HL-60/S4 treated with retinoic acid at 250 ng/mL for 4 days and 3 days (cell line): ENCODE results near the gene DCLK2.

Experiments
- in situ Hi-C: fragments of 300-500 bp; cut with MboI; formaldehyde crosslinking; loops from 2 replicates; pipeline ENCODE4 v1.7.0; 2022; ENCODE audit warnings: low sequenced_read_pairs

Gene DCLK2

GRCh38 chr4:150078041-150078578 is at the start of gene DCLK2:
Gene DCLK2 (plus strand): TSS chr4:150078445. CDS start chr4:150079028, 583 bp downstream.
- in situ Hi-C loops = no loop called here

GRCh38 chr4:150032541-150032940 is 45.7 kb upstream of the DCLK2 start:
- in situ Hi-C loops = no loop called here

- in situ Hi-C loops = no loop called here
Measured at GRCh38 chr4:150033081-150033480, 45.2 kb upstream of the DCLK2 start.

GRCh38 chr4:150033901-150034300 is 44.3 kb upstream of the DCLK2 start:
- in situ Hi-C loops = no loop called here

DNA sequence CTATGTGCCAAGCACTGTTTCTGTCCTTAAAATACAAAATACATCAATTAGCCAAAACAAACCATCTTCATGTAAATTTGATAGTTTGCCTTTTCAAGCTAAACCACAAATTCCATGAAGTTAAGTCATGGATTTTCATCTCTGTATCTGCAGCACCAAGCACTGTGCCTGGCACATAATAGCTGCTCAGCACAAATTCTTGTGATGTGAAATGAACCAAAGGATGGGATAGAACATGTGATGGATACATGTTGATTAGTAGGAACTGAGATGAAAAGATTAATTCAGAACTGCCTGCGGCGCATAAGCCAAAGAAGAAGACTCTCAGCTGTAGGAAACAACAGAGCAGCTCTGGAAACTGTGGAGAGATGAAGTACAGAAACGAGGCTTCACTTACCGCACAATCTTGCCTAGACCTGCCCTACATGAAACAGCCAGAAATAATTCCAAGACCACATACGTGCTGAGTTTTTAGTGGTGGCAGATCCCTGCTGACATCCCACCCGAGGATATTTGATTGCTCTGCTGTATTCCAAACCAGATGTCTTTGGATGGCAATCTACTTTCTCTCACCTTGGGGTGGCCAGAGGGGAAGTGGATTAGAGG is 40.9 kb upstream of the DCLK2 start:
- in situ Hi-C loops = no loop called here

DNA sequence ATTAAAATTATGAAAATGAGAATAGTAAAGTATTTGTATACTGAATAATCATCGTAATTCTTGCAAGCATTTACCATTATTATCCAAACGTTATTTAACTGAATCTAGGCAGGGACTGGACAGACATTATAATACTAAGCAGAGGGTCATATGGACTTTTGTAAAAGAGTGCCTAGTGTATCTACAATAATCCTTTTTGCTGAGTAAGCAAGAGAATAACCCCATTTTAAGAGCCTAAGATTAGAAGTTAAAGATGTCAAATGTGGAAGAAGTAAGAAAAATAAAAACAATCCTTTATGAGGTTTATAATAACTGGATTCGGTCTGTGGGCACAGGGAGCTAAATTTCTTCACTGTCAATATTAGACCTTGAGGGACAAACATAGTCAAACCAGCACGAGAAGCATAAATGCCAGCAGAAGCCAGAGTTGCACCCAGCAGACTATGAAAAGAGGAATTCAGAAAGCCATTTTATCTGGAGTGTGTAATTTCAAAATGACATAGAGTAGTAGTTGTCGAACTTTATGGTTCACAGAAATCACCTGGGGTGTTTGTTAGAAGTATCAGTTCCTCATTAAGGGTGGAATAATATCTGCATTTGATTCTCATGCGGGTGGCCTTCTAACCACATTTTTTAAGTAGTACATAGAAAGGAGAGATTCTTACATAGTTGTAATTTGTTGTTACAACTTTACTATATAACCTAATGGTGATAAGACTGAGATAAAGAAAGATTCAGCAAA is 39.7 kb upstream of the DCLK2 start:
- in situ Hi-C loops = no loop called here

DNA sequence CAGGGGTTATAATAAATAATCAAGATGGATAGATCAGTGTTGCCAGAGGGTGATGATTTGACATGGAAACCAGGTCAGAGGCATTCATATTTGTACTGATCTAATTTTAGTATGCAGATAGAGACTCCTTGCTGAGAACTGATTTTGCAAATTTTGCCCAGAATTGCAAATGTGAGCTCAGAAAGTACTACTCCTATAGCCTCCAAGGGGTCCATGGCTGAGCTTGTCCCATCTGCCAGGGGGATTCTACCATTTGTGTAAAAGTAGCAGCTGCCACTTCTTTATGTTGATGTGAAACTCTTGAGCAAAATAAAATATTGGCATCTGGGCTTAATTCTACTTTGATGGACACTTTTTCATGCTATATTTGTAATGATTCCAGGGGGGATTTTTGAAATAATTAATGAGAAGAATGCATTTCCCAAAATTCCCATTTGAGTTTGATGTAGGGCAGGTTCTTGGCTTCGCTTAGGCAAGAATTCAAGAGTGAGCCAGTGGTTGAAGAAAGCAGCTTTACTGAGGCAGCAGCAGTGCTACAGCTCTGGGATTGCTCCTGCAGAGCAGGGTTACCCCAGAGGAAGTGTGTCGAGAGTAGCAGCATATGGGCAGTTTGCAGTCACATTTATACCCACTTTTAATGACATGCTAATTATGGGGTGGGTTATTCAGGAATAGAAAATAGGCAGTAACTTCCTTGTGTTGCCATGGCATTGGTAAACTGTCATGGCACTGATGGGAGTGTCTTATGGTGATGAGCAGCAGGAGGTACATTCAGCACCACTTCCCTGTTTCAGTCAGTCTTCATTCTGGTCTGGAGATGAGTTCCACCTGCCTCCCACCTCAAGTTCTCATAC is 38.7 kb upstream of the DCLK2 start:
- in situ Hi-C loops = no loop called here

DNA sequence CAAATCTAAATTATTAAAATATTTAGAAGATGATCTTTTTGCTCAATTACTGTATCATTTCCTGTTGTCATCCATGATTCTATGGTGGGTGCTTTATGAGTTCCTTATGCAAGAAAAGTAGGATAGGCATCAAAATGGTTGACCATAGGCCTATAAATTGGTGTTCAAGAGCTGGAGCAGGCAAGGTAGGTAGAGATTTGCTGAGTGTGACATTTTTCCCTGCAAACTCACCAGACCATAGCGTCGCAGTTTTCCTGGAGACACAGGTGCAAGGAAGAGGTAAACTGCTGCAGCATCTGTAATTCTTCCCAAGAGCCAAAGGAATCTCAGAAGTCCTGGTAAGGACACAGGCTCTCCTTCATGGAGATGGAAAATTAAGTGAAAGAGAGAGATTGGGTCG is 33.7 kb upstream of the DCLK2 start:
- in situ Hi-C loops = no loop called here

DNA sequence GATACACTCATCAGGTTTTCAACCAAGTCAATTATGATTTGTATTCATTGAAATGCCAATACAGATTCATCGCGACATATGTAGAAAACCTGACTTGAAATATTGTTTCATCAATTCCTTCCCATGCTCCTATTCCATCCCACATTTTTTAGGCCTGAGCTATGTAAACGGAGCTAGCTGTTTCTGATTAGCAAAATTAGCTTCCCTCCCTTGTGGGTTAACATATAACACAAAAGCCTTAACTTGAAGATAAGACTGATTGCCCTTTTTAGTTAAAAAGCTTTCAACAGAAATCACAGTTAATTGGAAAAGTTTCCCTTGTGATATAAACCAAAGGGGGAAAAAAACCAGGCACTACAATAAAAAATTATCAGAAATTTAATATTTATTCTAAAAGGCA is 32.8 kb upstream of the DCLK2 start:
- in situ Hi-C loops = no loop called here

- in situ Hi-C loops = no loop called here
Measured at GRCh38 chr4:150046728-150047217, 31.5 kb upstream of the DCLK2 start.

GRCh38 chr4:150047546-150047945 is 30.7 kb upstream of the DCLK2 start:
- in situ Hi-C loops = no loop called here

GRCh38 chr4:150049682-150050081 is 28.6 kb upstream of the DCLK2 start:
- in situ Hi-C loops = no loop called here

DNA sequence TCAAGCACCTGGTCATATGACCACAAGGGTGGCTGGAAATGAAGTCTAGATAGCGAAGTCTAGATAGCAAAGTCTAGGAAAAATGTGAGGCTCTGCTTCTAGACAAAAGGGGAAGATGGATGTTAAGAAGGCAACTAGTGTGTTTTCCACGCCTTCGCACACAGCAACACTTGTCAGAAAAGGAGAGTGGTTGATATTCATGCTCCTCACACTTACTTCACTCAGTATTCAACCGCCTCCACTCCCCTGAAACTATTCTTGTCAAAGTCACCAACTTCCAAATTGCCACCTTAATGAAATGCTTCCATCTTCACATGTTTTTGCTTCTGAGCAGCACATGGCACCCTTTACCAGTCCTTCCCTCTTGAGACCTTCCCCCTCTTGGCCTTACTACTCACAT is 27.7 kb upstream of the DCLK2 start:
- in situ Hi-C loops = no loop called here

DNA sequence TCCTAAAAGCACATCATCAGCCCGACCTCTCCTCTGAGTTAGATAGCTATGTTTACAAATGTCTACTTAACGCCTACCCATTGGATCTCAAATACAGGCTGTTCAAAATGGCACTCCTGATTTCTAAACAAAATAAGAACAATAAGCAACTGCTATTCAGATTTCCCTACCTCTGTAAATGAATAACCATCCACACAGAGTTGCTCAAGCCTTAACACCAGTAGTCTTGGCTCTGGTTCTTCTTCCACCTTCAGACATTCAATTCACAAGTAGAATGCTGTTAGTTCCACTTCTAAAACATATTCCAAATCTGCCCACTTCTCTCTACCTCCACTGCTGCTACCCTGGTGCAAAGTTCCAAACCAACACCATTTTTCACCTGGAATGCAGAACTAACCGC is 27.1 kb upstream of the DCLK2 start:
- in situ Hi-C loops = no loop called here

- in situ Hi-C loops = no loop called here
Measured at GRCh38 chr4:150055467-150055866, 22.8 kb upstream of the DCLK2 start.

DNA sequence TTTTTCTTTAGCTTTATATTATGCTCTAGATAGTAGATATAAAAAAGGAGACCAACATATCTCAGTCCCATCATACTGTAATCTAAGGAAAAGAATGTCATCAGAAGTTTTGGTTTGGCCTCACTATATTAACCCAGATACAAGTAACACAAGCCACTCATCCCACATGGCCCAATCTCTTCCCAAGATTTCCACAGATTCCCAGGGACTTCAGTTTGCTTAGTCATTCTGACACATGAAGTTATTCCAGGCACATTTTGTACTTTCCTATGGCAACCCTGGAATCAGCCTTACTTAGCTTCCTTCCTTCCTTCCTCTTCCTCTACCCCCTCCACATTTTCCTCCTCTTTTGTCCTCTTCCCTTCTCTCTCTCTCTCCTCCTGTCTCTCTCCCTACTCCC is 21.7 kb upstream of the DCLK2 start:
- in situ Hi-C loops = no loop called here

DNA sequence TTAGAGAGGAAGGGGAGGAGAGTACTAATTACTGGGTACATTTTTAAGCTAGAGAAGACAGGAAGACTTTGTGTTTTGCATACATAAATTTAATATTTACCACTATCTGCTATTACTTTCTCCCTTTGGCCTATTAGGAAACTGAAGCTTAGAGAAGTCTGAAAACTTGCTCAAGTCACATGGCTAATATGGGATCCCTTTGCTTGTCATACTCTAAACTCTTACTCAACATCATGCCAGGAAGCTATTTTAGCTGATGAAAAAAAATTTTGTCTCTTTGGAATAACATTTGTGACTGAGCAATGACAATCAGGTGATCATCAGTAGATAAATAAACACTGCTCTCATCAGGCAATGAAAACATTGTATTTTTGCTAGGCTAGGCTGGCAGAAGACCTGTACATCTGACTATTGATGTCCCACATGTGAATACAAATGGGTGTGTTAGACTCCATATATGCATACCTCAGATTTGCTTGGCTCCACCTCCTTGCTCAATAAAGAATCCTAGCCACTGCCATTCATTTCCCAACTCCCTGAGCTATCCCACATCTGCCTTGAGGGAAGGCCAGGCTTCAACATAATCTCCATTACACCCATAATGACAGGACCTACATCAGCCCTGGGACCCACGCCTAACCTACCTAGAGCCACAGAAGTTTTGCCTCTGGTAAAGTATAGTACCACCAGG is 17.0 kb upstream of the DCLK2 start:
- in situ Hi-C loops = no loop called here

GRCh38 chr4:150063128-150063527 is 15.1 kb upstream of the DCLK2 start:
- in situ Hi-C loops = no loop called here

- in situ Hi-C loops = no loop called here
Measured at GRCh38 chr4:150065740-150066139, 12.5 kb upstream of the DCLK2 start.

GRCh38 chr4:150067859-150068258 is 10.4 kb upstream of the DCLK2 start:
- in situ Hi-C loops = no loop called here
